Spleen (tissue), 7 donors: Measurements from ENCODE around the gene TMEM119.

Experiments
- CTCF ChIP-seq, 11 experiments: fragments of 200-600 bp in 7 of 11; fragments of 450-650 bp in 4 of 11; sonication (generic) in 4 of 11; IDR thresholded peaks in 8 of 11; conservative IDR thresholded peaks in 3 of 11; 1 replicate in 7 of 11; 2 replicates in 4 of 11; pipeline versions ENCODE4 v1.4.0 to v1.8.0; 2016 to 2021; ENCODE audit warnings: antibody characterized with exemption in 11 of 11, inconsistent platforms in 4 of 11, mild to moderate bottlenecking in 1 of 11
- POLR2A ChIP-seq, 3 donors: fragments of 450-650 bp; IDR thresholded peaks; one replicate each; pipeline ENCODE4 v1.5.1; 2017; ENCODE audit warnings: antibody characterized with exemption in 3 of 3, mild to moderate bottlenecking in 1 of 3
- donor health status: DM: no; HTN: no; CAD: no; lungs with moderate emphysema.
- donor health status: DM: no; HTN: no; CAD: no.
- donor health status: DM: no; HTN: no; CAD: no.

GRCh38 chr12:108595711-108596647 is 1.9 kb downstream of the TMEM119 start:
- TF ChIP-seq CTCF (IDR thresholded peaks at IDR 0.05 in 8 of 11, conservative IDR thresholded peaks at IDR 0.05 in 3 of 11) (no peak), POLR2A (IDR thresholded peaks at IDR 0.05) (no peak)
